ENCODE data around the gene CCL24. TPM values are rescaled to one million over a fixed set of nuclear protein-coding genes. Genes with fewer than 3 reads are reported as not detected.

The CCL24 gene
- total and polyA plus RNA-seq, 2 donors (not counting 3 experiments of a cell fraction or from before 2014, with no cell fraction given): not detected

GRCh38 chr7:75802552-75802821 is 11.1 kb downstream of the CCL24 start:
- dilution Hi-C loops (cut with MboI; ENCODE audit: extremely low pct_ligation_motif_present, low sequenced_read_pairs) (no loop called here), intact Hi-C loops (cut with micrococcal nuclease) (no loop called here)
- ChIA-PET POLR2A (no interaction called here), CTCF (no interaction called here)
- H3K4me3 ChIP-seq (replicated peaks in 1 of 3; ENCODE audit: insufficient read depth in 1 of 3, low read depth in 1 of 3, low read length in 3 of 3): no peak overlapping the region
- H3K4me1 ChIP-seq (ENCODE audit: control insufficient read depth, extremely low read depth, insufficient read depth, low read length): no peaks in the 10 kb centered on the region
- no peaks in the 10 kb centered on the region for H3K79me2 ChIP-seq (ENCODE audit: control insufficient read depth, insufficient read depth, low read length)
- no peak overlapping the region for H3K9ac ChIP-seq (replicated peaks; ENCODE audit: extremely low read depth, insufficient read depth, low read length)
- no peaks in the 10 kb centered on the region for H4K20me1 ChIP-seq (replicated peaks; ENCODE audit: control insufficient read depth, extremely low read depth, insufficient read depth, low read length)
- no peaks in the 10 kb centered on the region for H3K9me3 ChIP-seq (replicated peaks; ENCODE audit: control insufficient read depth, insufficient read depth, low read length)
- no peak for FAIRE-seq
- DNase-seq (ENCODE audit: low read depth, low spot score): no peak
- no TSS peak for BruUV-seq (replicated peaks)
- peaks cover 0 to 2% of the 10 kb centered on the region in 2 experiments for H3K27me3 ChIP-seq (ENCODE audit: control insufficient read depth in 2 of 2, insufficient read depth in 2 of 2, low read length in 2 of 2)
- no peak for TF ChIP-seq GATA2 (IDR thresholded peaks at IDR 0.05; ENCODE audit: insufficient read depth, insufficient read length, low read depth, low read length)
- TF ChIP-seq POLR2A (IDR thresholded peaks at IDR 0.05; ENCODE audit: low read depth, low read length): no peak
- TF ChIP-seq JUN (IDR thresholded peaks at IDR 0.05; ENCODE audit: borderline replicate concordance, insufficient read depth, insufficient read length, low read depth): no peak
- no peak for TF ChIP-seq EZH2 (IDR thresholded peaks at IDR 0.05; ENCODE audit: borderline replicate concordance, low read depth, low read length, severe bottlenecking)
- TF ChIP-seq MAX (IDR thresholded peaks at IDR 0.05; ENCODE audit: insufficient read depth, insufficient read length): no peak
- TF ChIP-seq MYC (IDR thresholded peaks at IDR 0.05; ENCODE audit: low read depth, low read length): no peak
- TF ChIP-seq, protein P1, sequence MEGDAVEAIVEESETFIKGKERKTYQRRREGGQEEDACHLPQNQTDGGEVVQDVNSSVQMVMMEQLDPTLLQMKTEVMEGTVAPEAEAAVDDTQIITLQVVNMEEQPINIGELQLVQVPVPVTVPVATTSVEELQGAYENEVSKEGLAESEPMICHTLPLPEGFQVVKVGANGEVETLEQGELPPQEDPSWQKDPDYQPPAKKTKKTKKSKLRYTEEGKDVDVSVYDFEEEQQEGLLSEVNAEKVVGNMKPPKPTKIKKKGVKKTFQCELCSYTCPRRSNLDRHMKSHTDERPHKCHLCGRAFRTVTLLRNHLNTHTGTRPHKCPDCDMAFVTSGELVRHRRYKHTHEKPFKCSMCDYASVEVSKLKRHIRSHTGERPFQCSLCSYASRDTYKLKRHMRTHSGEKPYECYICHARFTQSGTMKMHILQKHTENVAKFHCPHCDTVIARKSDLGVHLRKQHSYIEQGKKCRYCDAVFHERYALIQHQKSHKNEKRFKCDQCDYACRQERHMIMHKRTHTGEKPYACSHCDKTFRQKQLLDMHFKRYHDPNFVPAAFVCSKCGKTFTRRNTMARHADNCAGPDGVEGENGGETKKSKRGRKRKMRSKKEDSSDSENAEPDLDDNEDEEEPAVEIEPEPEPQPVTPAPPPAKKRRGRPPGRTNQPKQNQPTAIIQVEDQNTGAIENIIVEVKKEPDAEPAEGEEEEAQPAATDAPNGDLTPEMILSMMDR (IDR thresholded peaks at IDR 0.05; ENCODE audit: extremely low read depth in 1 of 2, insufficient read depth in 1 of 2, low read depth in 1 of 2, low read length in 2 of 2): no peak
- no peak for TF ChIP-seq POLR2AphosphoS5 (IDR thresholded peaks at IDR 0.05; ENCODE audit: insufficient read depth, low read depth, low read length)
- H3K27ac ChIP-seq (ENCODE audit: insufficient read depth, low read depth, low read length): no peak overlapping the region
- H2AFZ ChIP-seq (ENCODE audit: low read depth, low read length): no peak overlapping the region
- H3K4me2 ChIP-seq (ENCODE audit: insufficient read depth, low read length): no peak overlapping the region
- no peaks in the 10 kb centered on the region for H3K9me1 ChIP-seq (replicated peaks; ENCODE audit: control insufficient read depth, extremely low read depth, insufficient read depth, low read length)
- no peaks in the 10 kb centered on the region for H3K36me3 ChIP-seq (ENCODE audit: control insufficient read depth in 2 of 2, extremely low read depth in 1 of 2, insufficient read depth in 2 of 2, low read length in 2 of 2)

Measured in endothelial cell of umbilical vein (primary cell).